GM18870 (cell line): ENCODE results near the gene MDK.

Source experiments
- ATAC-seq: cut with Tn5 transposase; IDR thresholded peaks from one replicate; pipeline ENCODE4 v1.9.1; 2021; ENCODE audit warnings: moderate library complexity; ENCODE audit not compliant: unreplicated experiment

The MDK gene

DNA sequence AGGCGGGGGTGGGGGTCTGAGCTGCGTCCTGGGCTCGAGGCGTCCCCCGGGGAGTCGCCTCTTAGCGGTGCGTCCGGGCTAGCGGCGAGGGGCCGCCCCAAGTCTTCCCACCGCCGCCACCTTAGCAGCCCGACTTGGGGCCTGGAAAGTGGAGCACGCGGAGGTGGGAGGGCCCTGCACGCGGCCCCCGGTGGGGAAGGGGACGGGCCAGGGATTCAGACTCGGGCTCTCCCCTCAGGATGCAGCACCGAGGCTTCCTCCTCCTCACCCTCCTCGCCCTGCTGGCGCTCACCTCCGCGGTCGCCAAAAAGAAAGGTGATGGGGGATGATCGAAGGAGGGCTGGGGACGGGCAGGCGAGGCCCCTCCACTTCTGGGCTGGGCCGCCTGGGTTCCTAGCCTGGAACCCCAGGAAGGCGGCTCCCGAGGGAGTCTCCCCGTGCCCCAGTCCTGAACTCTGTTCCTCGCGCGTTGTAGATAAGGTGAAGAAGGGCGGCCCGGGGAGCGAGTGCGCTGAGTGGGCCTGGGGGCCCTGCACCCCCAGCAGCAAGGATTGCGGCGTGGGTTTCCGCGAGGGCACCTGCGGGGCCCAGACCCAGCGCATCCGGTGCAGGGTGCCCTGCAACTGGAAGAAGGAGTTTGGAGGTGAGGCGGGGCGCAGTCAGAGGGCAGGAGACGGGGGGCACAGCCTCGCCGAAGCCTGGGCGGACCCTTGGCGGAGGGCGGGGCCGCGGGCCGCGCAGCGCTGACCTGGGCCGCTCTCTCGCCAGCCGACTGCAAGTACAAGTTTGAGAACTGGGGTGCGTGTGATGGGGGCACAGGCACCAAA, 563 bp downstream of the MDK start:
- ATAC-seq, result no peak

DNA sequence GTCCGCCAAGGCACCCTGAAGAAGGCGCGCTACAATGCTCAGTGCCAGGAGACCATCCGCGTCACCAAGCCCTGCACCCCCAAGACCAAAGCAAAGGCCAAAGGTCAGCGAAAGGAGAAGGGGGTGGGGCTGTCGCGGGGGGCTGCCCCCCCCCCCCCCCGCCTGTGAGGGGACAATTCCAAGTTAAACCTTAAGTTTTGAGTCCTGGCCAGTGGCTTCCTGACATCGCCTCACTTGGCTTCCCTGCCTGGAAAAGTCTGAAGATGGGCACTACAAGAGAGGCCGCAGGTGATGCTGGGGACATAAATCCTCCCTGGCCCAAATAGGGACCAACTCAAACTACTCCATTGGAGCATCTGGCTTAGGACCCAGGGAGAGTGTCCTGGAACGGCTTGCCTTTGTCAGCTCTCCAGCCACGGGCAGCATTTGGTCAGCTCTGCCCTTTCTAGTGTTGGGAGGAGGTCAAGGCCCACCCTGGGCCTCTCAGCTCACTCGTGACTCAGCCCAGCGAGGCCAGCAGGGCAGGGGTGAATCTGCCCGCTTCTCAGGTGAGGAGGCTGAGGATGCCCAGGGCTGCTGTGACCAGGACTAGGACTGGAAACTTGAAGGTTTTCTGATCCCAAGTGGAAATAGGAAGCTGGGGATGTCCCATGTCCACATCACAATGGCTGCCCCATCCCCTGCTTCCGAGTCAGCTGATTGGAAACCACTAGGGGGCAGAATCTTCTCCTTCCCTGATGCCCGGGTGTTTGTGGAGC, 1.4 kb downstream of the MDK start:
- ATAC-seq, result no peak

DNA sequence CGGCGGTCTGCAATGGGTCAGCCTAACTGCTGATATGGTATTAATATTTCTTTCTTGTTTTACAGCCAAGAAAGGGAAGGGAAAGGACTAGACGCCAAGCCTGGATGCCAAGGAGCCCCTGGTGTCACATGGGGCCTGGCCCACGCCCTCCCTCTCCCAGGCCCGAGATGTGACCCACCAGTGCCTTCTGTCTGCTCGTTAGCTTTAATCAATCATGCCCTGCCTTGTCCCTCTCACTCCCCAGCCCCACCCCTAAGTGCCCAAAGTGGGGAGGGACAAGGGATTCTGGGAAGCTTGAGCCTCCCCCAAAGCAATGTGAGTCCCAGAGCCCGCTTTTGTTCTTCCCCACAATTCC, 1.9 kb downstream of the MDK start:
- no peak for ATAC-seq

DNA sequence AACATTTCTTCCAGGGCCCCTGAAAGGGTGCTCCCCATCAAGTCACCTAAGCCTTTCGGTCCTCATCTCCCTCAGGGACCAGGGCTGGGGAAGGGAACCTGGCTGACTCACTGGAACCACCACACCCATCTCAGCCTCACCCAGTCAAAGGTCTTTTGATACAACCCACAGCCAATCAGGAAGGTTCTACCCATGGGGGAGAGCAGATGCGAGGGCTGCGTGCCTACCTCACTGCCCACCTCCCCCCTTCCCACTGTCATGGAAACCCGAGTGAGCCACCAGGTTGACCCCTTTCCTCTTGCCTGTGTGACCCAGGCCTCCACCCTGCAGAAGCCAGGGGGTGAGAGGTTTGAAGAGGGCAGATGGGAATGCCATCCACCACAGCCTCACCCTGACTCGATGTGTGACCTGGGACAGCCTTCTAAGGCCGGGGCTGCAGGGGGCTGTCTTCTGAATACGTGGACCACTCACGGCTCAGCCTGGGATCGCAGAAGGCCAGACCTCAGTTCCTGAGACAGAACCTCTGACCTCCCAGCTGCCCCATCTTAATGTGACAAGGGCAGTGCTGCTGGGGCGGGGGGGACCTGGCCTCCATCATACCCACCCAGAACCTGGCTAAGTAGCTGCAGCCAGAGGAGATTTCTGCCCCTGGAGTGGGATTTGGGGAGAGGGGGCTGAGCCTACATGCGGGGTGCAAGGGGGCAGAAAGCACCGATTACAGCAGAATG, 2.7 kb downstream of the MDK start:
- no peak for ATAC-seq

DNA sequence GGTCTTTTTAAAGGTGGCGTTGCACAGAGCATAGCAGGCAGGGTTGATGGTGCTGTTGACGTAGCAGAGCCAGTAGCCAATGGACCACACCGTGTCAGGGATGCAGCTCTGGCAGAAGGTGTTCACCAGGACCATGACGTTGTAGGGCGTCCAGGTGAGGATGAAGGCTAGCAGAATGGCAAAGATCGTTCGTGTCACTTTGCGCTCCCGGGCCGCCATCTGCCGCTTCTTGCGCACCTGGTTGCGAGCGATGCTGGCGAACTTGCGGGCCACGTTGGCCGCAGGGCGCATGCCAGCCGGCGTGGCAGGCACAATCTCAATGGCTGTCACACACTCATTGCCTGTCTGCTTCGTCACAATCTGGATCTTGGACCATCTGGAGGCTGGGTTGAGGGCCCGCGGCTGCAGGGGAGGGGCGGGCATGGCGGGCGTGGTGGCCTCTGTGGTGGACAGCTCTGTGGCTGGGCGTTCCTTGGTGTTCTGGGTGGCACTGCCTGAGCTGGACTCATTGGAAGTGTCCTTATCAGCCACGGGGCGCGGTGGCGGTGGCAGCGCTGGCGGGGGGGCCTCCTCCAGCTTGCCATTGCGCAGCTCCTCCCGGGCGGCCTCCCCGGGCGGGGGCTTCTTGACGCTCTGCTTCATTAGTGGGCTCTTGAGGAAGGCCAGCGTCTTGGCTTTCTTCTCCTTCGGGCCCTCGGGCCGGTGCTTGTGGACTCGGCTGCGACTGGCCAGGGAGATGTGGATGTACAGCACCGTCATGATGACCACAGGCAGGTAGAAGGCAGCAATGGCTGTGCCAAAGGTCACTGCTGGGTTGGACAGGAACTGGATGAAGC, 3.9 kb downstream of the MDK start:
- no peak for ATAC-seq

DNA sequence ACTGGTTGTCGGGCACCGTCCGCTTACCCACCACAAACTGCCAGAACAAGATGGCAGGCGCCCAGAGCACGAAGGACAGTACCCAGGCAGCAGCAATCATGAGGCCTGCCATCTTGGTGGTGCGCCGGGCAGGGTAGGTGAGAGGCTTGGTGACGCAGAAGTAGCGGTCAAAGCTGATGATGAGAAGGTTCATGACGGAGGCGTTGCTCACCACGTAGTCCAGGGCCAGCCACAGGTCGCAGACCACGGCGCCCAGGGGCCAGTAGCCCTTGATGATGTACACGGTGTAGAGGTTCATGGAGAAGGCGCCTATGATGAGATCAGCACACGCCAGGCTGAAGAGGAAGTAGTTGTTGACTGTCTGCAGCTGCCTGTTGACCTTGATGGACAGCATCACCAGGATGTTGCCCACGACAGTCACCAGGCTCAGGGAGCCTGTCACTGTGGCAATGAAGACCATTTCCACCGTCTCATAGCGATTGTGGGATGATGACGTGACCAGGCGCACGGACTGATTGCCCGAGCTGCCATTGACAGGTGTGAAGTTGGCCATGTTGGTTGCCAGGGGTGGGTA, 4.6 kb downstream of the MDK start:
- ATAC-seq, result no peak

DNA sequence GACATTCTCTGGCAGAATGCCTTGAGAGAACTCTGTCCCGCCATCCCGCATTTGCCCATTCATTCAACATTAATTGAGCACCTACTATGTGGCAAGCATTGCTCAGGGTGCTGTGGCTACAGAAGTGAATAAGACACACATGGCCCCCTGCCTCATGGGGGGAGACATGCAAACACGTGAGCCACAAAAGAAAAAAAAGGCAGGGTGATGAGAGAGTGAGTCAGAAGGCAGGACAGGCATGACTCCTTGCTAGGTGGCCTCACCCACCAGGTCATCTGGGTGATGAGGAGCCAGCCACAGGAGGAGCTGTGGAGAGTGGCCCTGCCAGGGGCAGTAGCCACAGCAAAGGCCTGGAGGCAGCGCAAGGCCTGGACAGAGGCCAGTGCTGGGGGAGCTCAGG, 5.2 kb downstream of the MDK start:
- ATAC-seq, result no peak

DNA sequence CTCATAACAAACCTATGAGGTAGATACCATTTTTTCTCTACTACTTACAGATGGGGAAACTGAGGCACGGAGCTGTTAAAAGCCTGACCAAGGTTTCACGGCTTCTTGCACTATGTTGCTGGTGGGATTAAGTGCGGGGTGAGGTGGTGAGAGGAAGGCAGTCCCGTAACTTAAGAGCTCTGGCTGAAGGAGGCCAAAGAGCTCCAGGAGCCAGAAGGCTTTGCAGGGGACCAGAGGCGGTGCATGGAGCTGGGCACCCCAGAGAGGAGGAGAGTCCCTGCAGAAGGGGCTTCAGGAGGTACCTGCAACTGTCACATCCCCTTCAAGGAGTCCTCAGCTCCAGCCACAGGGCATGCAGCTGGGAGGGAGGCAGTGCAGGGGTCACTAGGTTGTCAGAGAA, 6.0 kb downstream of the MDK start:
- no peak for ATAC-seq

DNA sequence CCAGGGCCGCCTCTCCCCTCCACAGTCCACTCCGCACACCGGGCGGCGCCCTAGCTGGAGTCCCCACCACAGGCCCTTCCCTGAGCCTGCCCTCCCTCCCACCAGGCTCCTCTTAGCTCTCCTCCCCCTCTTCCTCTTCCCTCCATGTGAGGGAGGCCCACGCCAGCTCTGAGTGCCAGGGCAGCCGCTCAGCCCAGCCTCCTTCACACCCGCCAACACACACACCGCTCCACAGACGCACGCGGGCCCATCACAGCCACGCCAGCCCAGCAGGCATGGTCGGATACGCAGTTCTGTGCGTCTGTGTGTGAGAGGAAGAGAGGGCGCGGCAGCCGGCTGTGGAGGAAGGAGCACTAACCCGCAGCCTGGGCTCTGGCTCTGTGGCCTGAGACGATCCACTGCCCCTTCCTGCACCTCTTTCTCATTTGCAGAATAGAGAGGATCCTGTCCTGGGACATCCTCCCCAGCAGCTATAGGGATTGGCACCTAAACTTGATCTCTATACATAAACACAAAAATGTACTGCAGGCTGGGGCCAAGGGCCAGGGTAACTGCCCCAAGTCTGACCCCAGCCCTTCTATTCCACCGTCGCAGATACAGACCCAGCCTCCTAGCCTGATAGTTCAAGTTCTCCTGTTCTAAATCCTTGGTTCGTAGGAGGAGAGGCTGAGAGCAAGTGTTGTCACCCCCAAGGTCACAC, 6.6 kb downstream of the MDK start:
- ATAC-seq, result no peak

DNA sequence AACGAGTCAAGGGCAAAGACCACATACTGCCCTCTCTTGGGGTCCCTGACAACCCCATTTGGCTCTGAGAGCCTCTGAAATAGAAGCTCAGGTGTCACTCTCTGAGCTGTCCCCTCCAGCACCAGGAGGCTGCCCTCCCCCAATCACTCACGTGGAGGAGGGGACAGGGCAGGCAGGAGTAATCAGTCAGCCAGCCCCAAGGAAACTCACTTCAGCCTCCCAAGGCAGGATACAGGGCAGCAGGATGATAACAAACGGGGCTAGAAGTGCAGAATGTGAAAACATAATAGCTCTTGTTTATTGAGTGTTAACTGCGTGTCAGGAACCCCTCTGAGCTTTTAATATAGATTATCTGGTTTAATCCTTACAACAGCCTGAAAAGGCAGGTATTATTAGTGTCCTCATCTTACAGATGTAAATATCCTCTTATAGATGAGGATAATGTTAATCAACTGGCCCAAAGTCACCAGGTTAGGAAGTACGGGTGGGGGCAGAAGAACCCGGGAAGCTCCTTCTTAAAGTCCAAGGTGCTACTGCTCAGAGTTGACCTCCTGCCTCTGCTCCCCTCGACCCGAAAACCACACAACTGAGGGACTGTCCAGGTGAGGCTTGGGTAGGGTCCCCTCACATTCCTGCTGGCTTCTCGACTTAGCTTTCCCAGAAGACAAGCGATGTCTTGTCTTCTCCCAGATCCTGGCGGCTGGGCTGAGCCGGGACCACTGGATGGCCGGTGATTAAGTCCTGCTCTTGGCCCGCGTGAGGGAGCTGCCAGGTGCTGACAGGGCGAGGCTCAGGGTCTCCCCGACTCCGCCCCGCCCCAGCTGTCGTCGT, 7.4 kb downstream of the MDK start:
- no peak for ATAC-seq

DNA sequence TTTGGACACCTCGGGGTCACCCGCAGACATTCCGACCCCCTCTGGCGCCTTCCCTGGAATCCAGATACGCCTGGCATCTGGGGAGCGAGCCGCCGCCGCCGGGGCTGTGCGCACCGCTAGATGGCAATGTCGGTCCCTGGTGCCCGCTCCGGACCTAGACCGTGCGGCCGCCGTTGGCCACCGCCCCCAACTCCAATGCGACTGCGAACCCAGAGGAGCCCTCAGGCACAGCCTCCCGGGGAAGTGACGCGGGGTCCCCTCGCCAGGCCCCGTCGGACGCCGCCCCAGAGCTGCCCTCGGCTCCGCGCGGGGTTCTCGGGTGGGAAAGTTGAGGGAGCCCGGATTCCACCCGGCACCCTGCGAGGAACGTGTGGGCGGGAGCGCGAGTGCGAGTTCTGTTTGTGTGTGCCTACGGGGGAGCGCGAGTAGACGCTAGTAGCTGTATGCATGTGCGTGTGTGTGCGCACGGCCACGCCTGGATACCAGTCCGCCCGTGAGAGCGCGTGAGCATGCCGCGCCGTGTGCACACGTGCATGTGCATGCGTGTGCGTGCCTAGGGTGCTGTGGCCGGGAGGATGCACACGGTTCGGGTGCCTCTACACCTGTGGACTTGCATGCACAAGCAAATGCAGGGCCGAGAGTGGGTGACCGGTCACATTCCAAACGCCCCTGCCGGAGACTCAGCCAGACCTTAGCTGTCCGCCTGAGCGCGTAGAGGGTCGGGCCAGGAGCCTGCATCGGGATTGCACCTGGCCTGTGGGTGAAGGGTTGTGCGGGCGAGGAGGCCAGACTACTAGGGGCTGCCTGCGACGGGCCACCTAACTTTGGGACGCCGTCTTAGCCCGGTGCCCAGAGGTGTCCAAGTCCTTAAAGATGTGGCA, 8.2 kb downstream of the MDK start:
- ATAC-seq, result no peak

DNA sequence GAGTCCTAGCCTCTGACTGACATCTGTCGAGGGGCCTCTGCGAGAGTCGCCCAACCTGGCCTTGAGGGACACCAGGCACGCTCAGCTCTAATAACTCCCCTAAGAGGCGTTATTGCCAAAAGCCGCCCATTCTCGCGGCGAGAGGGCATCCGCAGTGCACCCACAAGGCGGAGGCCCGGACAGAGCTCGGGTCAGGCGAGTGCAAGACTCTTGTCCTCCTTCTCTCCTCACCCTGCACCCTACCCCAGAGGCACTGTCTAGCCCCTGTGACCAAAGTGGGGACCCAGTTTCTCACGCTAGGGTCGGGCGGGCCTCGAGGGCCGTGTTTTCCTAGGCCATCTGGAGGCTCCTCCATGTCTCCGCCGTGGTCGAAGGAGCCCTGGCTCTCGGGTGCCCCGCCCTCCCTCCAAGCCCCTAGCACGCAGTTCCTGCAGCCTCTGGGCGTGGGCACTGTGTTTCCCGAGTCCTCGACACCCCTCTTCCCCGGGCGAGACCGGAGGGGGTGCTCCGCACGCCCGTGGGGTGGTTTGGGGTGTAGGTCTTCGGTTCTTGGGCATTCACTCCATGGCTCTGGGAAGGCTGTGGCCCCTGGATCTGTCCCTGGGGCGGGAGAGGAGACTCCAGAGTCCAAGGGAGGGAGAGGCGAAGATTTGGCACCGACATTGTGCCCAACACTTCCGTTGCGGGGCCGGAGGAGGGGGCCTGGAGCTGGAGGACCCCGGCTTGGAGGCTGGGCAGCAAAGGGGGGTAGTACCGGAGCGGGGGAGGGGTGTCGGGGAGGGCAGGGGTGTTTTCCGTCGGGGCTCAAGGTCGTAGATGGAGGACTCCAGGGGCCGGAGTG, 9.1 kb downstream of the MDK start:
- ATAC-seq, result no peak

DNA sequence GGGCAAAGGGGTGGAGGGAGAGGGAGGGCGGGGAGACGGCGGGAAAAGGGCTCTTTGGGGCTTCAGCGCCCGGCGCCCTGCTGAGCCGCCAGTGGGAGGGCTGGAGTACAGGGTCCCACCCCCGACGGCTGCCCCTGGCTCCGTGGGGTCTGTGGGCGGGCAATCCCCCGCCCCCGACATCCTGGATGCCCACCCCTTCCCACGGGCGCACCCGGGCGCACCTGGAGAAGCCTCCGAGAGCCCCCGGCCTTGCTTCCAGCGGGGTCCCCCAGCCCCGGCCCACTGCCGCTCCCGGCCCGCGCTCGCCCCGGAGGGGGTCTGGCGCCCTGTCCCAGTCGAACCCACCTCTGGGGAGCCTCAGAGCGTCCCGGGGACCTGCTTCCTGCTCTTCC, 9.7 kb downstream of the MDK start:
- no peak for ATAC-seq

DNA sequence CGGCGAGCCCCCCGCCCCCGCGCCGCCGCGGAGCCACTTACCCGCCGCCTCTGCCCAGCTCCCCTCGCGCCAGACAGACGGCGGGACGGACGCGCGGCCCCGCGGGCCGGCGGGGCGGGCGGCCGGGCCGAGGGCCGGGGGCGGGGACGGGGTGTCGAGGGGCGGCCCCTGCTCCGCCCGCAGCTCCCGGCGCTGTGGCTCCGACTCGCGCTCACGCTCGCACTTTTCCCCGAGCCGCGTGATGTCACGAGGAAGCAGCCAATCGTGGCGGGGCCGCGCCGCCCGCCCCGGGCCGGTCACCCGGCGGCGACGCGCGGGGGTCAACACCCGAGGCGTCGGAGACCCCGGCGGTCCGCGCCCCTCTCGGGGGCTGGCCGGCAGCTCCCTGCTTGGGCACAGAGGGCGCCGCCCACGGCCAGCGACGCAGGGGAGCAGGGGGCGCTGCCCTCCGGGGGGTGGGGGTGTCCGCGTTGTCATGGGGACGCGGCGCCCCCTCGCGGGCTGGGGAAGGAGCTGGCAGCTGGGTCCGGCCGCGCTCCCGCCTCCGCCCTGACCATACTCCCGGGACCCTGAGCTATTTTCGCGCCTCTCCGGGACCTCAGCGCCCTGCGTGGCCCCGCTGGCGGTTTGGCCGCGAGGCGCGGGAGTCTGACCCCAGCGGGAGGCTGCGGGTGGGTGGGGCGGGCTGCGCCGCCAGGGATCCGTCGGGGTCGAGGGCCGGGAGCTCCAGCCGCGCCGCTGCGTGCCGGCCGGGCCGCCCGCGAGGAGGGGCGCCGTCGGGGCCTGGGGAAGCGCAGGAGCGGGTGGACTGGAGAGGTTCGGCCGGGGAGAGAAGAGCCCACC, 10.3 kb downstream of the MDK start, which contains the start of gene CHRM4:
Gene CHRM4, minus strand, starts transcription at position 199 of the 843 bp plus-strand sequence. CDS start 5,219 bp downstream, outside the sequence.
- no peak for ATAC-seq

DNA sequence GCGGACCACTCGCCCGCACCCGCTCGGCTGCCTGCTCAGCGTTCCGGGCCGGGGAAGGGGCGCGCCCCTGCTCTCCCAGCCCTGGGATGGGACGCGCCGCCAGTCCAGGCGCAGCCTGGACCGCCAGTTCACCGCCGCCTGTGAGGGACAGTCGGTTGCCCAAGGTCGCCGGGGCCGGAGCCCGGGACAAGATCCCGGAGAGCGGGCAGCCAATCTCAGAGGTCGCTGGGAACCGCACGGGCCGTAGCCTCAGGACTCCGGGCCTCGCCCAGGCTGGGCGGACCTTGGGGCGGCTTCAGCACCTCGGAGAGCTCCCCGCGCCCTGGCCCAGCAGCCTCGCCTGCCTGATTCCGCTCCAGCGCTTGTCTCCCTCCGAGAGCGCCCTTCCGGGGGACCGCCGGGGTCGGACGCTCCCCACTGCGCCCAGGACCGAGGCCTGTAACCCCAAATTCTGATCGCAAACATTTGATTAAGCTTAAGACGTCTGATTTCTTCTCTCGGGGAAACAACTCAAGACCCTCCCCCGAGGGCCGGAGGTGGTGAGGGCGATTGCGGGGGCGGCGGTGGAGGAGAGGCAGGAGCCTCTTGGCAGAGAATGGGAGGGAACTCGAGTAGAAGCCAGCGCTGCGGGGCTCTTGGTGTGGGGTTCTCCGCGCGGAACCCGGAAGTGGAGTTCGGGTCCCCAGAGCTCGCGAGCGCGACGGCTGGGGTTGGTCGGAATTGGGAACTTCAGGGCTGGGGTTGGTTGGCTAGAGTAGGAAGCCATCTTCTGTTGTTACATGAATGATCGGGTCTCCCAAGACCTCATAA, 11.2 kb downstream of the MDK start:
- ATAC-seq, result no peak
